Tibial artery (tissue), 4 donors: ENCODE data around the gene PRDM7.

ENCODE experiments used
- DNase-seq, 2 donors: peaks; one replicate each; pipeline ENCODE4 v3.0.0-alpha.2; 2019
- H3K27ac ChIP-seq, 2 donors: fragments of 200-600 bp; sonication (generic) in 1 of 2; 1 replicate in 1 of 2; 2 replicates in 1 of 2; pipeline ENCODE4 v1.5.1; 2018 to 2019; ENCODE audit warnings: mild to moderate bottlenecking in 1 of 2
- H3K27me3 ChIP-seq, 2 donors: fragments of 200-600 bp; sonication (generic) in 1 of 2; one replicate each; pipeline versions ENCODE4 v1.5.1 to v1.6.0; 2016 to 2019
- H3K36me3 ChIP-seq, 3 donors: fragments of 200-600 bp; sonication (generic) in 2 of 3; one replicate each; pipeline ENCODE4 v1.5.1; 2016 to 2019; ENCODE audit warnings: mild to moderate bottlenecking in 2 of 3
- H3K4me1 ChIP-seq, 4 donors: fragments of 200-600 bp; sonication (generic) in 2 of 4; 1 replicate in 3 of 4; 2 replicates in 1 of 4; pipeline ENCODE4 v1.5.1; 2016 to 2019
- H3K4me3 ChIP-seq, 2 donors: fragments of 200-600 bp; sonication (generic) in 1 of 2; 1 replicate in 1 of 2; 2 replicates in 1 of 2; pipeline ENCODE4 v1.5.1; 2018 to 2019; ENCODE audit warnings: mild to moderate bottlenecking in 2 of 2
- H3K9me3 ChIP-seq, 3 donors: fragments of 200-600 bp; sonication (generic) in 1 of 3; one replicate each; pipeline ENCODE4 v1.5.1; 2016 to 2019
- CTCF ChIP-seq, 2 experiments: fragments of 200-600 bp in 1 of 2; fragments of 450-650 bp in 1 of 2; IDR thresholded peaks; one replicate each; pipeline ENCODE4 v1.5.1; 2017 to 2019; ENCODE audit warnings: antibody characterized with exemption in 2 of 2, mild to moderate bottlenecking in 1 of 2, moderate library complexity in 1 of 2
- intact Hi-C: fragments of 100-400 bp; cut with DNase I; formaldehyde crosslinking; loops from one replicate; pipeline ENCODE4 v1.15.0; 2023; ENCODE audit warnings: low total_unique reads

The PRDM7 gene

GRCh38 chr16:90043526-90043925 is 33.6 kb downstream of the PRDM7 start:
- no peak overlapping the region for H3K27ac ChIP-seq
- H3K9me3 ChIP-seq, result no peaks in the 10 kb centered on the region
- peaks cover 0 to 18% (median 13%) of the 10 kb centered on the region in 4 donors for H3K4me1 ChIP-seq
- TF ChIP-seq CTCF (IDR thresholded peaks at IDR 0.05), result no peak
- H3K27me3 ChIP-seq, result peaks cover 0 to 27% of the 10 kb centered on the region in 2 donors
- no peak overlapping the region for H3K4me3 ChIP-seq
- intact Hi-C loops, result no loop called here
- DNase-seq, result no peak
- H3K36me3 ChIP-seq, result peaks cover 0 to 53% (median 39%) of the 10 kb centered on the region in 3 donors

- Histone ChIP-seq H3K4me3 (no peak overlapping the region), H3K36me3 (peaks cover 0 to 58% (median 41%) of the 10 kb centered on the region in 3 donors), H3K9me3 (no peaks in the 10 kb centered on the region), H3K27me3 (peaks cover 0 to 24% of the 10 kb centered on the region in 2 donors), H3K27ac (no peak overlapping the region), H3K4me1 (peaks cover 0 to 17% (median 13%) of the 10 kb centered on the region in 4 donors)
- intact Hi-C loops, result no loop called here
- no peak for DNase-seq
- no peak for TF ChIP-seq CTCF (IDR thresholded peaks at IDR 0.05)
Observed at GRCh38 chr16:90042946-90043514, 34.1 kb downstream of the PRDM7 start.

GRCh38 chr16:90041896-90042473 is 35.1 kb downstream of the PRDM7 start:
- peaks cover 7 to 69% (median 45%) of the 10 kb centered on the region in 3 donors for H3K36me3 ChIP-seq
- TF ChIP-seq CTCF (IDR thresholded peaks at IDR 0.05), result no peak
- intact Hi-C loops, result no loop called here

GRCh38 chr16:90040152-90041023 is 36.7 kb downstream of the PRDM7 start:
- TF ChIP-seq CTCF (IDR thresholded peaks at IDR 0.05), result no peak
- Histone ChIP-seq H3K9me3 (no peaks in the 10 kb centered on the region), H3K4me3 (no peak overlapping the region), H3K4me1 (no peaks in the 10 kb centered on the region), H3K27me3 (peaks cover 0 to 1% of the 10 kb centered on the region in 2 donors), H3K27ac (no peak overlapping the region), H3K36me3 (peaks cover 7 to 84% (median 58%) of the 10 kb centered on the region in 3 donors)
- no peak for DNase-seq
- intact Hi-C loops, result no loop called here

More at GRCh38 chr16:90041896-90042473, 35.1 kb downstream of the PRDM7 start:
- H3K4me3 ChIP-seq, result no peak overlapping the region
- H3K9me3 ChIP-seq, result no peaks in the 10 kb centered on the region
- no peak for DNase-seq
- H3K27ac ChIP-seq, result no peak overlapping the region
- peaks cover 0 to 9% (median 7%) of the 10 kb centered on the region in 4 donors for H3K4me1 ChIP-seq
- peaks cover 0 to 16% of the 10 kb centered on the region in 2 donors for H3K27me3 ChIP-seq

GRCh38 chr16:90037276-90037675 is 39.9 kb downstream of the PRDM7 start:
- DNase-seq, result no peak
- TF ChIP-seq CTCF (IDR thresholded peaks at IDR 0.05), result no peak
- peaks cover 7 to 98% (median 44%) of the 10 kb centered on the region in 3 donors for H3K36me3 ChIP-seq

More at GRCh38 chr16:90037276-90037675, 39.9 kb downstream of the PRDM7 start:
- Histone ChIP-seq H3K27ac (no peak overlapping the region), H3K9me3 (no peaks in the 10 kb centered on the region), H3K4me1 (no peaks in the 10 kb centered on the region), H3K27me3 (no peaks in the 10 kb centered on the region), H3K4me3 (no peak overlapping the region)
- intact Hi-C loops, result no loop called here
